Measurements from ENCODE around the gene HAND1.

DNA sequence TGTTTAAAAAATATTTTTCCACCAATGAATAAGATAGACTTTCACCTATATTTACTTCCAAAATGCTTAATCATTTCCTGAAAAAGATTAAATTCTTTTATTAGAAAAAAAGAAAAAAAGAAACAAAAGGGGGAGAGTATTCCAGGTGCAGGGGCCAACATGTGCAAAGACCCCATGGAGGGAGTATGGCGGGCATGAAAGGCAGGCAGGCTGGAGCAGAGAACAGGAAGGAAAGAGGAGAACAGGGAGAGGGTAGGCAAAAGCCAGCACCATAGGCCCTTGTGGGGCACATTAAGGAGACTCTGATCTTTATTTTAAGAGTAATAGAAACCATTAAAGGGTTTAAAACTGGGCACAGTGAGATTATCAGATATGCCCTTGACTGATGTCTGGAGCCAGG, 48.7 kb downstream of the HAND1 start:
- TF ChIP-seq GATA2 (IDR thresholded peaks at IDR 0.05; ENCODE audit: low read depth, low read length) (no peak), GATA3 (IDR thresholded peaks at IDR 0.05; ENCODE audit: low read depth, low read length) (no peak)

Data from SH-SY5Y (cell line).